SU-DHL-6 (cell line): ENCODE data around the gene HOXC4.

Source experiments
- H2AFZ ChIP-seq: fragments of 200-600 bp; sonication (generic); 2 replicates; pipeline ENCODE4 v1.6.1; 2014; ENCODE audit warnings: low read depth, mild to moderate bottlenecking, moderate library complexity, mixed read lengths, antibody characterized with exemption, low read length; ENCODE audit not compliant: severe bottlenecking
- H3F3A ChIP-seq: fragments of 200-600 bp; shearing (Covaris generic); 2 replicates; pipeline ENCODE4 v1.6.0; 2016; ENCODE audit warnings: antibody characterized with exemption, mild to moderate bottlenecking; ENCODE audit not compliant: insufficient read depth
- H3K27ac ChIP-seq: fragments of 200-600 bp; sonication (generic); 2 replicates; pipeline ENCODE4 v1.5.1; 2016; ENCODE audit warnings: low read depth, mild to moderate bottlenecking, low read length, moderate library complexity, mixed read lengths
- H3K27me3 ChIP-seq: fragments of 200-600 bp; sonication (generic), shearing (Covaris generic); 2 replicates; pipeline ENCODE4 v1.6.0; 2014; ENCODE audit warnings: mild to moderate bottlenecking, low read length
- H3K36me3 ChIP-seq: fragments of 200-600 bp; sonication (generic); 2 replicates; pipeline ENCODE4 v1.6.1; 2014; ENCODE audit warnings: mild to moderate bottlenecking, low read length, mixed read lengths
- H3K4me2 ChIP-seq: fragments of 300-600, 200-600 bp; shearing (Covaris generic), sonication (generic); 2 replicates; pipeline ENCODE4 v1.6.0; 2014; ENCODE audit warnings: low read length, low read depth, mild to moderate bottlenecking; ENCODE audit not compliant: poor library complexity, severe bottlenecking
- H3K4me3 ChIP-seq: fragments of 200-600 bp; sonication (generic); 2 replicates; pipeline ENCODE4 v1.5.1; 2014; ENCODE audit warnings: antibody characterized with exemption, low read length, mild to moderate bottlenecking, mixed read lengths; ENCODE audit not compliant: insufficient read depth, poor library complexity, severe bottlenecking
- H3K79me2 ChIP-seq: fragments of 200-600 bp; sonication (generic); 2 replicates; pipeline ENCODE4 v1.6.1; 2014; ENCODE audit warnings: mild to moderate bottlenecking, low read length, moderate library complexity; ENCODE audit not compliant: insufficient read depth
- H3K9ac ChIP-seq: fragments of 200-600 bp; sonication (generic); 2 replicates; pipeline ENCODE4 v1.7.0; 2014; ENCODE audit warnings: mild to moderate bottlenecking, low read length
- H3K9me2 ChIP-seq: fragments of 200-600 bp; sonication (generic); replicated peaks from 2 replicates; pipeline ENCODE4 v1.6.1; 2014; ENCODE audit warnings: low read length; ENCODE audit not compliant: insufficient read depth
- H3K9me3 ChIP-seq: fragments of 200-600 bp; sonication (generic); 2 replicates; pipeline ENCODE4 v1.6.1; 2014; ENCODE audit warnings: low read length, mixed read lengths; ENCODE audit not compliant: insufficient read depth
- H4K20me1 ChIP-seq: fragments of 200-600 bp; sonication (generic); 2 replicates; pipeline ENCODE4 v1.6.1; 2014; ENCODE audit warnings: low read depth, mild to moderate bottlenecking, antibody characterized with exemption, low read length, moderate library complexity, mixed read lengths
- CTCF ChIP-seq: fragments of 200-600 bp; sonication (generic); IDR thresholded peaks from one replicate; pipeline ENCODE4 v1.5.1; 2017; ENCODE audit warnings: antibody characterized with exemption, mild to moderate bottlenecking, low read length, moderate library complexity; ENCODE audit not compliant: insufficient read depth, poor library complexity, severe bottlenecking
- EZH2phosphoT487 ChIP-seq: fragments of 200-600 bp; sonication (generic), shearing (Covaris generic); conservative IDR thresholded peaks from 2 replicates; pipeline ENCODE4 v1.6.1; 2018; ENCODE audit warnings: mild to moderate bottlenecking, antibody characterized with exemption, low read length, moderate library complexity, mixed read lengths

Gene HOXC4

GRCh38 chr12:54015018-54015931 lies 38.4 kb upstream of the HOXC4 start:
- Histone ChIP-seq H2AFZ (no peak overlapping the region), H3F3A (peaks cover 4% of the 10 kb centered on the region; the same call in 1 of the 2 replicates), H3K4me2 (no peak overlapping the region), H3K9me3 (no peaks in the 10 kb centered on the region), H3K27ac (no peak overlapping the region), H3K4me3 (no peak overlapping the region), H3K9me2 (no peaks in the 10 kb centered on the region), H3K79me2 (no peaks in the 10 kb centered on the region), H4K20me1 (no peaks in the 10 kb centered on the region), H3K27me3 (0 out of 2 replicates have a peak, but pooled peaks cover 6% of the 10 kb centered on the region), H3K9ac (no peak overlapping the region), H3K36me3 (no peaks in the 10 kb centered on the region)
- TF ChIP-seq EZH2phosphoT487 (no peak), CTCF (no peak)

- H3K79me2 ChIP-seq: no peaks in the 10 kb centered on the region
- H3K9ac ChIP-seq: no peak overlapping the region
- no peak overlapping the region for H3K27ac ChIP-seq
- H3K27me3 ChIP-seq: 0 out of 2 replicates have a peak, but pooled peaks cover 6% of the 10 kb centered on the region
- H3K4me2 ChIP-seq: no peak overlapping the region
- no peaks in the 10 kb centered on the region for H3K9me2 ChIP-seq
- H3K4me3 ChIP-seq: no peak overlapping the region
- no peaks in the 10 kb centered on the region for H3K9me3 ChIP-seq
- no peak overlapping the region for H2AFZ ChIP-seq
- peaks cover 4% of the 10 kb centered on the region; the same call in 1 of the 2 replicates for H3F3A ChIP-seq
- no peaks in the 10 kb centered on the region for H3K36me3 ChIP-seq
- TF ChIP-seq EZH2phosphoT487: no peak
- no peaks in the 10 kb centered on the region for H4K20me1 ChIP-seq
Measured at GRCh38 chr12:54016051-54016450, 37.6 kb upstream of the HOXC4 start.

- H3K9ac ChIP-seq: no peak overlapping the region
- peaks cover 4% of the 10 kb centered on the region; the same call in 1 of the 2 replicates for H3F3A ChIP-seq
- TF ChIP-seq CTCF (no peak), EZH2phosphoT487 (no peak)
- no peaks in the 10 kb centered on the region for H3K9me3 ChIP-seq
- H4K20me1 ChIP-seq: no peaks in the 10 kb centered on the region
- H3K4me2 ChIP-seq: no peak overlapping the region
- no peaks in the 10 kb centered on the region for H3K36me3 ChIP-seq
- H3K27me3 ChIP-seq: 0 out of 2 replicates have a peak, but pooled peaks cover 6% of the 10 kb centered on the region
- no peaks in the 10 kb centered on the region for H3K79me2 ChIP-seq
- no peak overlapping the region for H2AFZ ChIP-seq
- no peak overlapping the region for H3K4me3 ChIP-seq
- H3K27ac ChIP-seq: no peak overlapping the region
- H3K9me2 ChIP-seq: no peaks in the 10 kb centered on the region
Measured at GRCh38 chr12:54016478-54016964, 37.1 kb upstream of the HOXC4 start.
